HG02678 (cell line): ENCODE results near the gene MAGI3.

ENCODE experiments used
- ATAC-seq: cut with Tn5 transposase; IDR thresholded peaks from one replicate; pipeline ENCODE4 v1.9.1; 2021; ENCODE audit warnings: mild to moderate bottlenecking, moderate library complexity; ENCODE audit not compliant: unreplicated experiment

Gene MAGI3

GRCh38 chr1:113647164-113647563 lies 256.8 kb downstream of the MAGI3 start:
- no peak for ATAC-seq

GRCh38 chr1:113648478-113648877 lies 258.2 kb downstream of the MAGI3 start:
- ATAC-seq, result no peak

- no peak for ATAC-seq
These were observed 262.5 kb downstream of the MAGI3 start for GRCh38 chr1:113652771-113653170.

- no peak for ATAC-seq
These were observed 263.4 kb downstream of the MAGI3 start for GRCh38 chr1:113653741-113654140.

- ATAC-seq, result no peak
These were observed 264.6 kb downstream of the MAGI3 start for GRCh38 chr1:113654883-113655282.

- ATAC-seq, result no peak
These were observed 266.8 kb downstream of the MAGI3 start for GRCh38 chr1:113657126-113657525.

- ATAC-seq, result no peak
These were observed 267.3 kb downstream of the MAGI3 start for GRCh38 chr1:113657556-113658063.

- no peak for ATAC-seq
These were observed 268.7 kb downstream of the MAGI3 start for GRCh38 chr1:113659035-113659434.

- no peak for ATAC-seq
These were observed 269.2 kb downstream of the MAGI3 start for GRCh38 chr1:113659556-113659955.

GRCh38 chr1:113660088-113660487 lies 269.8 kb downstream of the MAGI3 start:
- no peak for ATAC-seq

GRCh38 chr1:113662101-113662500 lies 271.8 kb downstream of the MAGI3 start:
- no peak for ATAC-seq

- no peak for ATAC-seq
These were observed 273.0 kb downstream of the MAGI3 start for GRCh38 chr1:113663165-113663951.

GRCh38 chr1:113665071-113665470 lies 274.8 kb downstream of the MAGI3 start:
- ATAC-seq, result no peak

GRCh38 chr1:113666126-113666525 lies 275.8 kb downstream of the MAGI3 start:
- no peak for ATAC-seq

GRCh38 chr1:113669988-113670387 lies 279.7 kb downstream of the MAGI3 start:
- ATAC-seq, result no peak

- ATAC-seq, result no peak
These were observed 280.3 kb downstream of the MAGI3 start for GRCh38 chr1:113670650-113671049.

- no peak for ATAC-seq
These were observed 282.2 kb downstream of the MAGI3 start for GRCh38 chr1:113672491-113672890.

GRCh38 chr1:113674591-113674990 lies 284.3 kb downstream of the MAGI3 start:
- ATAC-seq, result no peak

GRCh38 chr1:113675302-113675701 lies 285.0 kb downstream of the MAGI3 start:
- no peak for ATAC-seq

GRCh38 chr1:113676524-113676923 lies 286.2 kb downstream of the MAGI3 start:
- ATAC-seq, result no peak

- ATAC-seq, result no peak
These were observed 287.2 kb downstream of the MAGI3 start for GRCh38 chr1:113677250-113678158.

GRCh38 chr1:113678159-113678469 lies 287.8 kb downstream of the MAGI3 start:
- ATAC-seq, result no peak
